NCI-H1694 (cell line): ENCODE measurements around the gene TIPARP.
"Not testable (repeated sequence)": the region's sequence is repeated elsewhere in the genome, so short reads cannot be mapped to it uniquely, and the experiment has no call there.

ENCODE experiments used
- DNase-seq: peaks from one replicate; lab custom pipeline; 2025; lab: John Stamatoyannopoulos, UW

TIPARP gene

DNA sequence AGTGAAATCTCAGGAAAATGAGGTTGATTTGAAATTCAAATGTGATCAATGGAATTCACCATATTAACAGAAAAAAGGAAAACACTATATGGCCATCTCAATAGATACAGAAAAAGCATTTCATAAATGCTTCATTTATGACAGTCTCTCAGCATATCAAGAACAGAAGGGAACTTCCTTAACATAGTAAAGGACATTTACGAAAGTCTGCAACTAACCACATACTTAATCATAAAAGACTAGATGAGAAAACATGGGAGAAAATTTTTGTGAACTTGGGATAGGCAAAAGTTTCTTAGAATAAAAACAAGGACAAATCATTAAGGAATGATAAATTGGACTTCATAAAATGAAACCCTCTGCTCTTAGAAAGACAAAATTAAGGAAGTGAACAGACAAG is 24.7 kb upstream of the TIPARP start:
- DNase-seq, result no peak

DNA sequence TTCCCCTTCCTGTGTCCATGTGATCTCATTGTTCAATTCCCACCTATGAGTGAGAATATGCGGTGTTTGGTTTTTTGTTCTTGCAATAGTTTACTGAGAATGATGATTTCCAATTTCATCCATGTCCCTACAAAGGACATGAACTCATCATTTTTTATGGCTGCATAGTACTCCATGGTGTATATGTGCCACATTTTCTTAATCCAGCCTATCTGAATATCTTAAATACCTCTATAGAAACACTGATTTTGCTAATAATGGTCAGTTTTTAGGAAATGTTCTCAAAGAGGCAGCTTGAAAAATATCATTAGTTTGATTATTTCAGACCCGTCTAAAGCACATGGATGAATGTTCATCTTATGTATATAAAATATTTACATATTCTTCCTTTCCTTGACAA is 21.7 kb upstream of the TIPARP start:
- not testable (repeated sequence) for DNase-seq

DNA sequence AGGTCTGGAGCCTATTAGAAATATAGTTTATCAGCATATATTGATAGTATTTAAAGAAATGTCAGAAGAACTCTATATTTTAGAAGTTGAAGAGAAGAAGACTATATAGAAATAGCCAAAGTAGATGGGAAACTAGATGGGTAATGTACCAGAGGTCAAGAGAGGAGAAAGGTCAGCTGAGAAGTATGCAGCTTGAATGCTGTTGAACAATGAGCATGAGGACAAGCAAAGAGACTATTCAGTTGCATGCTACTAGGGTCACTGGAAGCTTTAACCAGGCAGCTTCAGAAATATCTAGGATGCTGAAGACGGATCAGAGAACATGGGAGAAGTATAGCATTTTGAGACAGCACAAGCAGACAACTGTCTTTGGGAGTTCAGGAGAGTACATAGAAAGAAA is 19.6 kb upstream of the TIPARP start:
- DNase-seq, result no peak

- no peak for DNase-seq
These were observed 18.4 kb upstream of the TIPARP start for GRCh38 chr3:156655819-156656550.

DNA sequence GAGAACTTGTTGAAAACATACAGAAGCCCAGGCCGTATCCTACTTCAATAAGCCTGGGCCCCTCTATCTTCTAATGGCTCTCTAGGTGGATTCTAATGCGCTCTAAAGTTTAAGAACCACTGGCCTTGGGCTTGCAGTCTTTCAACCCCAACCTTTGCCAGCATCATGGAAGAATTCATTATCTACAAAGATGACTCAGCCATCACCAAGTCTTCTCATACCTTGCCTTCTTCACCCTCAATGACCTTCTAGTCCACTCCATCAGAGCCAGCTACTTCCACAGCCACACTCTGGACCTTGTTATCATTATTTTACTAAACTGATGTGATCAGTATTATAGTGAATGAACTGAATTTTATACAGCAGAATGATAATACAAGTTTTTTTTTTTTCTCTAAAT is 16.9 kb upstream of the TIPARP start:
- DNase-seq, result no peak

GRCh38 chr3:156657862-156658731 is 16.3 kb upstream of the TIPARP start:
- DNase-seq, result no peak

DNA sequence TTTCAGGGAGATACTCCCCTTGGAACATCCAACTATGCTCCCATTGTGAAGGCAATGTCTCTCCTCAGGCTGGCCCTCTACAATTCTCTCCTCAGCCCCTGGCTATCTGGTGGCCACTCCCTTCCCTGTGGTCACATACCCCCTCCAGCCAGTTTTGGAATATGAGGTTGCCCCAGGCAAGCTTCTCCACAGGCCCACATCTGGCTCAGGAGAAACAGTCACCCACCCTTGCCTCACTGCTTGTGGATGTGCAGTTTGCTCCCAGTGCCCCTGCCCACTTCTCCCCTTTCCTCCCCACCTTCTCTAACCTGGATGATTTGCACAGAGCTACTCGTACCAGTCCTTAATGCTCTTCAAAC is 15.7 kb upstream of the TIPARP start:
- DNase-seq, result no peak

DNA sequence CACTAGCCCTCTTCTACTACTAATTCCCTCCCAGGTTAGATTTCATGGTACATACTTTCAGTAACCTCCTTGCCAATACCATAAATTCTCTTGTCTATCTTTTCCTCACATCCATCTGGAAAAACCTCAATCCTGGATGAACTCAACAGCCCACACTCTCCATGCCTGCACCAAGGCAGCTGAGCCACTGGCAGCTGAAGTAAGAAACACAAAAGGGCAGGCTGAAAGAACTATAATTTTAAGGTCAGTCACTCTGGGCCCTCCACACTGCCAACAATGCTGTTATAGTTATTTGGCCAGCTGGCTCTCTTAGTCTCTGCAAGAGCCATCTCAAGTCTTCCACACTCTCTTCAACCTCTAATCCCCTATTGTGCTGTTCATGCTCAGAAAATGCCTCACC is 15.1 kb upstream of the TIPARP start:
- no peak for DNase-seq

DNA sequence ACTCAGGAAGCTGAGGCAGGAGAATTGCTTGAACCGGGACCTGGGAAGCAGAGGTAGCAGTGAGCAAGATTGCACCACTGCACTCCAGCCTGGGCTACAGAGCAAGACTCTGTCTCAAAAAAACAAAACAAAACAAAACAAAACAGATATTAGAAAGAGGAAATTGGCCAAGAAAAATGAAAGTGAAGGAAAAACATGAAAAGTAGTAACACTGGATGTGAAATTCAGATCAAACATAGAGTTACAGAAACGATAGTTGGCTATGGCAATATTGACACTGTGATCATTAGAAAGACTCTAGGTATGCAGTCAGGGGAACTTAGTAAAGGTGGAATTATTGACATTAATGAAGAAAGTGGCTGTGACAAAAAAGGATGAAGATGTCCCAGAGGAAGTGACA is 13.2 kb upstream of the TIPARP start:
- no peak for DNase-seq

- DNase-seq, result no peak
These were observed 10.2 kb upstream of the TIPARP start for GRCh38 chr3:156664011-156664830.

DNA sequence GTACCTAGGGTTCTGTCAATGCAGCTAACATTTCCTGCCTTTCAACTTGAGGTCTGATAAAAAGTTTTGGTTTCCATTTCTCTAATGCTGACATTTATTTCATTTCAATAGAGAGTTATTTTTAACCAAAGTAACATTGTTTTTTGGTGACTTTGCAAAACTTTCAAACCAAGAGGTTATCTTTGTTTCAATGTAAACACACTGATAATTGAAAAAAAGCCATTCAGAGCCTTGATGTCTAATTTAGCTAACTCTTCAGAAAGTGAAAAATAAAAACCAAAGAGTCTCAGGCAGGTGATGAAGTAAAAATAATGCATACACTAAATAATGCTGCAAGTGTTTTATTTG is 9.6 kb upstream of the TIPARP start:
- no peak for DNase-seq

GRCh38 chr3:156665291-156665690 is 9.1 kb upstream of the TIPARP start:
- no peak for DNase-seq

GRCh38 chr3:156666073-156666472 is 8.3 kb upstream of the TIPARP start:
- DNase-seq, result no peak

DNA sequence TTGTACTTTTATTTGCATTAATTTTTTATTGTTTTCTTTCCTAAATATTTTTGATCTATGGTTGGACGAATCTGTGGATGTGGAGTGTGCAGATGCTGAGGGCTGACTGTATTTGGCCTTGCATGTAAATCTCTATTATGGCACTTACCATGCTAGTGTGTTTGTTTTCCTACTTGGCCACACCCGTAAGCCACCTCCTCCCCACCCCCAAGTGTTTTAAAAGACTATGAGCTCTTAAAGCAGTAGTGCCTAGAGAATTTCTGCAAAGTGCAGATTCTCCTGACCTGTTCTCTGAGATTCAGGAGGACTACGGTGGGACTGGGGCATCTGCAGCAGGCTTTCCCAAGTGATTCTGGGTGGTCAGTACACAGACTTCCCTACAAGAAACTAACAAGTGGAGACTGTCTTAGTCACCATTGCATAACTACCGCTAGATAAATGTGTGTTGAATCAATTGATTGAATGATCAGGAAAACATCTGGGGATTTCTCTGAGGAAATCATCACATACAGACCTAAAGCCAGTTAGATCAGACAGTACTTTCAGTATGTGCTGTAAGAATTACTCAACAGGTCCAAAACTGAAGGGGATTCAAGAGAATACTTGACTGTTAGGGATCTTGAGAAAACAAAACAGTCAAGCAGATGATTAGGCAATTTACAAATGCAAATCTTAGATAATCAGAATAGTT is 6.2 kb upstream of the TIPARP start:
- no peak for DNase-seq

GRCh38 chr3:156670077-156670476 is 4.3 kb upstream of the TIPARP start:
- no peak for DNase-seq

DNA sequence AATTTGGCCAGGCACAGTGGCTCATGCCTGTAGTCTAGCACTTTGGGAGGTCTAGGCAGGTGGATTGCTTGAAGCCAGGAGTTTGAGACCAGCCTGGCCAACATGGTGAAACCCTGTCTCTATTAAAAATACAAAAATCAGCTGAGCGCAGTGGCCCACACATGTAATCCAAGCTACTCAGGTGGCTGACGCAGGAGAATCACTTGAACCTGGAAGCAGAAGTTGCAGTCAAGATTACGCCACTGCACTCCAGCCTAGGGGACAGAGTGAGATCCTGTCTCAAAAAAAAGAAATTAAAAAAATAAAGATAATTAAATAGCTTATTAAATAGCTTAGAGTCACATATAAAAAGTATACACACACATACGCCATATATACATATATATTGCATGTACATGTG is 3.7 kb upstream of the TIPARP start:
- no peak for DNase-seq

DNA sequence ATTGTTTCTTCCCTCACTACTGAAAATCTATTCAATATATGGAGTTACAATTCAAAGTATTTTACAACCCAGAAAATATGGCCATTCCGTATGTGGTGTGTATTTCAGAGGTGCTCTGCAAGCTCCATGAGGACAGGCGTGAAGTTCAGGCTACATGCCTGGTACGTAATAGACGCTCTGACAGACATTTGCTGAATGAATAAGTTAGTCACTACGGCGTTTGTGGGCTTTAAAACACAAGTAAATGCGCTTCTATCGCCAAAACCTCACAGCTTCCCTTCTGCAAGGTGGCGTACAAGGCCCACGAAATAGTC is 701 bp upstream of the TIPARP start:
- no peak for DNase-seq

DNA sequence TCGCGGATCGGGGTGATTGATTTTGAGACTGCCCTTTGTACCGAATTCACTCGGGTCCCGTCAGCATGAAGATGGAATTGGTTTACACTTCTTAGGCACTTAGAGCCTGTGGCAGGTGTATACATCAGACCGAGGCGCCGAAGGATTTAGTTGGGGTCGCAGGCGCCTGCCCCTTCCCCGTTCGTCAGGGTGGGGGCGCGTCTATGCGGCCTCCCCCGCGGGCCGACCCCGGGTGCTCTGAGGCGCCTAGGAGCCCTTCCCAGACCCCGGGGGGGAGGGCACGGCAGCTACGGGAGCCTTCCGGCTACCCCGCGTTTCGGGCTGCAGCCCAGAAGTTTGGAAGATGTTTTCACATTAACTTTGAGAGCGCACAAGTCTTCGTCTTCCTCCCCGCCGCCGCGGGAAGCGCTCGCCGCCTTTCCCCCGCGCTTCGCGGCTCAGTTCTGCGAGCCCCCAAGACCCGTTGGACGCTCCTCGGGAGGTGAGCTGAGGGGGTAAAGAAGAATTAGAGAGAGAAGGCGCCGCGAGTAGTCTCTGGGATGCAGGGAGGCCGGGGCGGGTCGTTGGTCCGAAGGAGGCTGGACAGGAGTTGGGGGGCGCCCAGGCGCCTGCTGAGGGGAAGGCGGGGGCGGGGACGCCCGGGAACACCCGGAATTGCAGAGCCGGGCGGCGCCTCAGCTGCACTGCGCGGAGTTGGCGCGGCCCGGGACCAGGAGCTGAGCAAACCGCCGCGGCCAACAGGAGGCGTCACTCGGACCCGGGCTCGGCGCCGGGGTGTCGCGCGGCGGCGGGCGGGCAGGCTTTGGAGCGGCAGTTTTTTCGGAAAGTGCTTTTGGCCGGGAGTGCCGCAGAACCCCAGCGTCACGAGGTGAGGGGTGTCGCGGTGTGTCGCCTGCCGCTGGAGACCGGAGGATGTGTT is 780 bp downstream of the TIPARP start:
- no peak for DNase-seq

GRCh38 chr3:156675830-156676767 is 1.7 kb downstream of the TIPARP start:
- peak; percentile 74 for DNase-seq
